Brain microvascular endothelial cell (primary cell): ENCODE measurements around the gene CNIH2.
"Not testable (repeated sequence)": the region's sequence is repeated elsewhere in the genome, so short reads cannot be mapped to it uniquely, and the experiment has no call there.

Experiments
- DNase-seq: peaks from one replicate; pipeline ENCODE4 v3.0.0-alpha.2; 2020
- H3K27ac ChIP-seq: fragments of 250-450 bp; sonication (Bioruptor Pico); 2 replicates; pipeline ENCODE4 v1.5.1; 2020; ENCODE audit warnings: mild to moderate bottlenecking, moderate library complexity
- H3K27me3 ChIP-seq: fragments of 250-450 bp; sonication (Bioruptor Pico); replicated peaks from 2 replicates; pipeline ENCODE4 v1.5.1; 2020; ENCODE audit warnings: mild to moderate bottlenecking
- H3K36me3 ChIP-seq: fragments of 250-450 bp; sonication (Bioruptor Pico); replicated peaks from 2 replicates; pipeline ENCODE4 v1.5.1; 2020; ENCODE audit warnings: mild to moderate bottlenecking
- H3K4me3 ChIP-seq: 2 replicates; pipeline ENCODE4 v1.5.1; 2011; ENCODE audit warnings: low read depth, mild to moderate bottlenecking, control low read depth, low read length, moderate library complexity
- in situ Hi-C: cut with HindIII; loops from 2 replicates; pipeline ENCODE4 v1.10.0; 2017; ENCODE audit warnings: low sequenced_read_pairs, low pct_ligation_motif_present
- TF ChIP-seq, protein P1 (sequence below): IDR thresholded peaks from 2 replicates; pipeline ENCODE4 v1.5.1; 2011; ENCODE audit warnings: low read depth, mild to moderate bottlenecking, moderate library complexity, low read length, control low read depth, inconsistent platforms; ENCODE audit errors: missing control alignments

Gene CNIH2

GRCh38 chr11:66274219-66274618 is 3.8 kb upstream of the CNIH2 start:
- H3K27ac ChIP-seq = no peak overlapping the region
- peaks cover 40% of the 10 kb centered on the region for H3K36me3 ChIP-seq
- no peak overlapping the region for H3K4me3 ChIP-seq
- DNase-seq = no peak
- H3K27me3 ChIP-seq = no peaks in the 10 kb centered on the region
- TF ChIP-seq, protein P1, sequence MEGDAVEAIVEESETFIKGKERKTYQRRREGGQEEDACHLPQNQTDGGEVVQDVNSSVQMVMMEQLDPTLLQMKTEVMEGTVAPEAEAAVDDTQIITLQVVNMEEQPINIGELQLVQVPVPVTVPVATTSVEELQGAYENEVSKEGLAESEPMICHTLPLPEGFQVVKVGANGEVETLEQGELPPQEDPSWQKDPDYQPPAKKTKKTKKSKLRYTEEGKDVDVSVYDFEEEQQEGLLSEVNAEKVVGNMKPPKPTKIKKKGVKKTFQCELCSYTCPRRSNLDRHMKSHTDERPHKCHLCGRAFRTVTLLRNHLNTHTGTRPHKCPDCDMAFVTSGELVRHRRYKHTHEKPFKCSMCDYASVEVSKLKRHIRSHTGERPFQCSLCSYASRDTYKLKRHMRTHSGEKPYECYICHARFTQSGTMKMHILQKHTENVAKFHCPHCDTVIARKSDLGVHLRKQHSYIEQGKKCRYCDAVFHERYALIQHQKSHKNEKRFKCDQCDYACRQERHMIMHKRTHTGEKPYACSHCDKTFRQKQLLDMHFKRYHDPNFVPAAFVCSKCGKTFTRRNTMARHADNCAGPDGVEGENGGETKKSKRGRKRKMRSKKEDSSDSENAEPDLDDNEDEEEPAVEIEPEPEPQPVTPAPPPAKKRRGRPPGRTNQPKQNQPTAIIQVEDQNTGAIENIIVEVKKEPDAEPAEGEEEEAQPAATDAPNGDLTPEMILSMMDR = no peak
- in situ Hi-C loops = no loop called here

DNA sequence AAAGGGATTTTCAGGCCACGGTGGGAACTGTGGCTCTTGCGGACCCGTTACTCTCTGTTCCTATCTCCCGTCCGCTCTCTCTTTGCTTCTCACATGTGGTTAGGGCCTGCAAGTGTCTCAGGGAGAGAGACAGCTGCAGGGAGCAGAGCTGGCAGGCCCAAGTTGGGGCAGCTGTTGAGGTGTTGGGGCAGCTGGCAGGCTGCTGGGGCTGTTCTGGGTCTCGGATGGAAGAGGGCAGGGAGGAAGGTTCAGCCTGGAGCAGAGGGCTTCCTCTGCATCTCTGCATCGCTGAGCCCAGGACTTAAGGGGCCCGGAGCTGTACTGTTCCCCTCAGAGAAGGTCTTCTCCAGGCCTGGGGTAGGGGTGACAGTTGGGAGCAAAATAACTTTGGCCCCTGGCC is 2.6 kb upstream of the CNIH2 start:
- no peak overlapping the region for H3K4me3 ChIP-seq
- H3K27me3 ChIP-seq = no peaks in the 10 kb centered on the region
- H3K27ac ChIP-seq = no peak overlapping the region
- H3K36me3 ChIP-seq = peaks cover 40% of the 10 kb centered on the region
- no peak for DNase-seq
- in situ Hi-C loops = no loop called here
- TF ChIP-seq, protein P1 = no peak

- in situ Hi-C loops = no loop called here
- TF ChIP-seq, protein P1 = no peak
- Histone ChIP-seq H3K36me3 (peaks cover 40% of the 10 kb centered on the region), H3K27ac (no peak overlapping the region), H3K27me3 (no peaks in the 10 kb centered on the region), H3K4me3 (no peak overlapping the region)
- no peak for DNase-seq
Measured at GRCh38 chr11:66275984-66276612, 1.9 kb upstream of the CNIH2 start.

GRCh38 chr11:66276619-66277018 is 1.4 kb upstream of the CNIH2 start:
- H3K36me3 ChIP-seq = peaks cover 40% of the 10 kb centered on the region
- in situ Hi-C loops, DNase-seq, H3K27ac ChIP-seq, H3K4me3 ChIP-seq, H3K27me3 ChIP-seq: not testable (repeated sequence)

GRCh38 chr11:66277064-66277463 is 911 bp upstream of the CNIH2 start:
- H3K27ac ChIP-seq, H3K4me3 ChIP-seq, H3K27me3 ChIP-seq, in situ Hi-C loops, DNase-seq: not testable (repeated sequence)
- H3K36me3 ChIP-seq = peaks cover 36% of the 10 kb centered on the region

DNA sequence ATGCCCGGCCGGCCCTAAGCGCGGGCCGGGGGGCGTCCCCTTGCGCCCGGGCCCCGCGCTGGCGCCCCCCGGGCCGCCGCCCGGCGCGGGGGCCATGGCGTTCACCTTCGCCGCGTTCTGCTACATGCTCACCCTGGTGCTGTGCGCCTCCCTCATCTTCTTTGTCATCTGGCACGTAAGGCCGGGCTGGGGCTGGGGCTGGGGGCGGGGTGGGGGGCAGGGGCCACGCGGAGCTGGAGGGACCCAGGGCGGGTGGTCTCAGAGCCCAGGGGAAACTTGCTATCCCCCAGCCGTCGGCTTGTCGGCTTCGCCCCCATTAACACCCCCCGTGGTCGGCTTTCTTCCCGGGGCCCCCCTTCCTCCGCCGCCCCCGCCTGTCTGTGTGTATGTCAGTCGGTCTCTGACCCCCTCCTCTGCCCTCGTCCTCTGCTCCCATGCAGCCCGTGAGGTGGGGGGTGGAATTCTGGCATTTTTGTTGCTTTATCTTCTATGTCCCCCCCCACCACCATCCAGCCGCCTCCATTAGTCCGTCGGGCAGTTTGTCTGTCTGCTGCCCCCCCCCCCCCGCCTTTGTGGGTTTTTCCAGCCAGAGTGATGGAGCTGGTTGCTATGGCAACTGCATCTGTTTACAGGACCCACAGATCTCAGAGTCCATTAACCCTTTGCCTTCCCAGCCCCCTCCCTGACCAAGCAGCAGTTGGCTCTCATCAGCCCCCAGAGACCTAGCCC is 552 bp downstream of the CNIH2 start:
- TF ChIP-seq, protein P1 = no peak
- no peak overlapping the region for H3K27ac ChIP-seq
- in situ Hi-C loops = no loop called here
- peak; percentile 48 for DNase-seq
- peaks cover 24% of the 10 kb centered on the region for H3K36me3 ChIP-seq
- no peaks in the 10 kb centered on the region for H3K27me3 ChIP-seq
- H3K4me3 ChIP-seq = no peak overlapping the region
